Neural progenitor cell (in vitro differentiated cells): ENCODE results near the gene DDX10. TPM values are rescaled to one million over a fixed set of nuclear protein-coding genes. Genes with fewer than 3 reads are reported as not detected.
"Not testable (repeated sequence)": the region's sequence is repeated elsewhere in the genome, so short reads cannot be mapped to it uniquely, and the experiment has no call there.

Source experiments
- DNase-seq: peaks from one replicate; pipeline ENCODE4 v3.0.0-alpha.2; 2016; ENCODE audit warnings: low spot score
- H2AFZ ChIP-seq: fragments of 200-600 bp; sonication (generic); replicated peaks from 2 replicates; pipeline ENCODE4 v1.6.1; 2016; ENCODE audit warnings: antibody characterized with exemption
- H3F3A ChIP-seq: fragments of 200-600 bp; sonication (generic); 2 replicates; pipeline ENCODE4 v1.6.1; 2016; ENCODE audit warnings: antibody characterized with exemption, low read depth
- H3K27ac ChIP-seq: fragments of 200-600 bp; sonication (generic); 2 replicates; pipeline ENCODE4 v1.5.1; 2016; ENCODE audit warnings: mild to moderate bottlenecking
- H3K27me3 ChIP-seq: fragments of 200-600 bp; sonication (generic); 2 replicates; pipeline ENCODE4 v1.6.1; 2016; ENCODE audit warnings: mild to moderate bottlenecking, moderate library complexity
- H3K36me3 ChIP-seq: fragments of 200-600 bp; sonication (generic); 2 replicates; pipeline ENCODE4 v1.5.1; 2016
- H3K4me1 ChIP-seq: fragments of 200-600 bp; sonication (generic); 2 replicates; pipeline ENCODE4 v1.6.1; 2016; ENCODE audit warnings: mixed run types
- H3K4me2 ChIP-seq: fragments of 200-600 bp; sonication (generic); 2 replicates; pipeline ENCODE4 v1.6.1; 2016
- H3K4me3 ChIP-seq: fragments of 200-600 bp; sonication (generic); 2 replicates; pipeline ENCODE4 v1.5.1; 2016
- H3K79me2 ChIP-seq: fragments of 200-600 bp; sonication (generic); 2 replicates; pipeline ENCODE4 v1.6.1; 2016; ENCODE audit warnings: low read depth
- H3K9ac ChIP-seq: fragments of 200-600 bp; sonication (generic); 2 replicates; pipeline ENCODE4 v1.6.1; 2016
- H3K9me3 ChIP-seq: fragments of 200-600 bp; sonication (generic); 2 replicates; pipeline ENCODE4 v1.5.1; 2016; ENCODE audit warnings: low read depth
- H4K20me1 ChIP-seq: fragments of 200-600 bp; sonication (generic); 2 replicates; pipeline ENCODE4 v1.6.1; 2016; ENCODE audit warnings: low read depth
- H3K27ac Mint-ChIP-seq: 3 replicates; pipeline ENCODE4 v1.8.0; 2021; ENCODE audit warnings: mixed read lengths
- H3K27me3 Mint-ChIP-seq: 2 replicates; pipeline ENCODE4 v1.8.0; 2022; ENCODE audit warnings: low read depth, mild to moderate bottlenecking, inconsistent platforms, moderate library complexity, mixed read lengths; ENCODE audit not compliant: insufficient read depth
- H3K36me3 Mint-ChIP-seq: 3 replicates; pipeline ENCODE4 v1.8.0; 2021; ENCODE audit warnings: mixed read lengths
- H3K4me1 Mint-ChIP-seq: 3 replicates; pipeline ENCODE4 v1.8.0; 2021; ENCODE audit warnings: mixed read lengths
- H3K4me3 Mint-ChIP-seq: 3 replicates; pipeline ENCODE4 v1.8.0; 2021; ENCODE audit warnings: mild to moderate bottlenecking, moderate library complexity, mixed read lengths
- H3K9me3 Mint-ChIP-seq: 3 replicates; pipeline ENCODE4 v1.8.0; 2020; ENCODE audit warnings: mixed read lengths
- EZH2 ChIP-seq: fragments of 200-600 bp; sonication (generic); IDR thresholded peaks from 2 replicates; pipeline ENCODE4 v1.6.1; 2017; ENCODE audit warnings: antibody characterized with exemption, mild to moderate bottlenecking, moderate library complexity
- EZH2phosphoT487 ChIP-seq: fragments of 200-600 bp; sonication (generic); IDR thresholded peaks from 2 replicates; pipeline ENCODE4 v1.6.1; 2017; ENCODE audit warnings: antibody characterized with exemption
- total RNA-seq: library from RNA; depleted of rRNA; stranded (reverse); fragments of >200 nt; gene quantifications from 2 replicates; pipeline ENCODE4 v1.2.3, GENCODE V29; 2015; ENCODE audit warnings: low replicate concordance
- TF ChIP-seq, protein P1 (sequence below): fragments of 200-600 bp; sonication (generic); IDR thresholded peaks from 2 replicates; pipeline ENCODE4 v1.5.1; 2017; ENCODE audit warnings: antibody characterized with exemption, mild to moderate bottlenecking

DDX10 gene
- total RNA-seq, 1 donor from 2014 or later, result 34.1 TPM

DNA sequence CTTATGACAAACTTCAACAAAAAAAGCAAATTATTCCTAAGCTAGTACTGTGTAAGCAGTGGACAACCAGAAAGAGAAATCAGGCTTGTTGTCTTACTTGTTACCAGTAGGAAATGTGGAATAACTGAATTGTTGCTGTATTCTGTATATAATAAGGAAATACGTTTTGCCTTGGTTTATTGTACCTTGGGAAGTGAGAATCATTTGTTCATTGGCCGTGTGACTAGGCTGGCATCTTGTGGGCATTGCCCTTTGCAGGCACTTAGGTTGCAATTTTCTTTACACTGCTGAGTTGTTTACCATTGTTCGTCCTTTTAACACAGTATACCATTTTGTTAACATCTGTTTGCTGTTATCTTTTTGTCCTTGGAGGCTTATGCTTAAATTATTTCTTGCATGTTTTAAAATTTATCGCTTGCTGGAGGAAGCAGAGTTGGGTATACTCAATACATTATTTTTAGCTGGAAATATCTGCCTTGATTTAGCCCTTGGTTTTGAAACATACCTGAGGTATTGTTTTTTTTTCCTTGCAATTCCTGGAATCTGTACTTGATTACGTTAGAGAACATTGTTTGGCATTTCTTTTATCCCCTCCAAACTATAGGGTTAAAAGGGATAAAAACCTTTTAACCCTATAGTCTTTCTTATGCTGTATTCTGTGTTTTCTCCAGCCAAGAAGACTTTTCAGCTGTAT, 109.3 kb downstream of the DDX10 start:
- Histone ChIP-seq H3K4me2 (no peak overlapping the region), H3K4me1 (no peaks in the 10 kb centered on the region), H3K4me3 (no peak overlapping the region), H4K20me1 (no peaks in the 10 kb centered on the region), H3K36me3 (no peaks in the 10 kb centered on the region), H3K27ac (no peak overlapping the region), H3K79me2 (peaks cover 12% of the 10 kb centered on the region), H3K27me3 (no peaks in the 10 kb centered on the region), H3K9ac (no peak overlapping the region), H3K9me3 (no peaks in the 10 kb centered on the region), H2AFZ (no peak overlapping the region), H3F3A (no peaks in the 10 kb centered on the region)
- no peak overlapping the region for H3K27ac Mint-ChIP-seq
- no peak overlapping the region for H3K4me3 Mint-ChIP-seq
- no peak for DNase-seq
- peaks cover 13% of the 10 kb centered on the region for H3K36me3 Mint-ChIP-seq
- TF ChIP-seq, protein P1, sequence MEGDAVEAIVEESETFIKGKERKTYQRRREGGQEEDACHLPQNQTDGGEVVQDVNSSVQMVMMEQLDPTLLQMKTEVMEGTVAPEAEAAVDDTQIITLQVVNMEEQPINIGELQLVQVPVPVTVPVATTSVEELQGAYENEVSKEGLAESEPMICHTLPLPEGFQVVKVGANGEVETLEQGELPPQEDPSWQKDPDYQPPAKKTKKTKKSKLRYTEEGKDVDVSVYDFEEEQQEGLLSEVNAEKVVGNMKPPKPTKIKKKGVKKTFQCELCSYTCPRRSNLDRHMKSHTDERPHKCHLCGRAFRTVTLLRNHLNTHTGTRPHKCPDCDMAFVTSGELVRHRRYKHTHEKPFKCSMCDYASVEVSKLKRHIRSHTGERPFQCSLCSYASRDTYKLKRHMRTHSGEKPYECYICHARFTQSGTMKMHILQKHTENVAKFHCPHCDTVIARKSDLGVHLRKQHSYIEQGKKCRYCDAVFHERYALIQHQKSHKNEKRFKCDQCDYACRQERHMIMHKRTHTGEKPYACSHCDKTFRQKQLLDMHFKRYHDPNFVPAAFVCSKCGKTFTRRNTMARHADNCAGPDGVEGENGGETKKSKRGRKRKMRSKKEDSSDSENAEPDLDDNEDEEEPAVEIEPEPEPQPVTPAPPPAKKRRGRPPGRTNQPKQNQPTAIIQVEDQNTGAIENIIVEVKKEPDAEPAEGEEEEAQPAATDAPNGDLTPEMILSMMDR, result no peak
- TF ChIP-seq EZH2phosphoT487 (no peak), EZH2 (no peak)
- no peaks in the 10 kb centered on the region for H3K27me3 Mint-ChIP-seq
- H3K4me1 Mint-ChIP-seq, result no peaks in the 10 kb centered on the region
- H3K9me3 Mint-ChIP-seq, result peaks cover 10% of the 10 kb centered on the region

GRCh38 chr11:108775324-108775723, 110.5 kb downstream of the DDX10 start:
- no peak overlapping the region for H3K27ac Mint-ChIP-seq
- no peaks in the 10 kb centered on the region for H3K4me1 Mint-ChIP-seq
- H3K27me3 Mint-ChIP-seq, result no peaks in the 10 kb centered on the region
- H3K36me3 Mint-ChIP-seq, result peaks cover 13% of the 10 kb centered on the region
- H4K20me1 ChIP-seq, result no peaks in the 10 kb centered on the region
- TF ChIP-seq EZH2, result no peak
- TF ChIP-seq, protein P1, result no peak
- H3K9me3 Mint-ChIP-seq, result peaks cover 12% of the 10 kb centered on the region
- H3K9ac ChIP-seq, result no peak overlapping the region
- H3K27ac ChIP-seq, result no peak overlapping the region
- H3F3A ChIP-seq, result no peaks in the 10 kb centered on the region
- no peaks in the 10 kb centered on the region for H3K9me3 ChIP-seq
- no peak overlapping the region for H3K4me3 Mint-ChIP-seq
- no peak overlapping the region for H3K4me3 ChIP-seq
- H3K4me1 ChIP-seq, result no peaks in the 10 kb centered on the region
- H3K36me3 ChIP-seq, result no peaks in the 10 kb centered on the region
- no peak for DNase-seq
- H3K79me2 ChIP-seq, result peaks cover 12% of the 10 kb centered on the region
- H3K4me2 ChIP-seq, result no peak overlapping the region
- H2AFZ ChIP-seq, result no peak overlapping the region
- H3K27me3 ChIP-seq, result no peaks in the 10 kb centered on the region

GRCh38 chr11:108779147-108779546, 114.3 kb downstream of the DDX10 start:
- H3K9me3 Mint-ChIP-seq, H3K36me3 ChIP-seq, DNase-seq, H3K9me3 ChIP-seq, H3K36me3 Mint-ChIP-seq, H3F3A ChIP-seq, H3K27me3 Mint-ChIP-seq, H3K9ac ChIP-seq, H2AFZ ChIP-seq, H3K27ac Mint-ChIP-seq, H3K4me1 ChIP-seq, H3K4me2 ChIP-seq, H3K4me1 Mint-ChIP-seq, H3K4me3 Mint-ChIP-seq, H3K79me2 ChIP-seq, H3K27me3 ChIP-seq, H3K4me3 ChIP-seq, H4K20me1 ChIP-seq, H3K27ac ChIP-seq: not testable (repeated sequence)

GRCh38 chr11:108780119-108780518, 115.2 kb downstream of the DDX10 start:
- H3K4me3 ChIP-seq, result no peak overlapping the region
- Mint-ChIP-seq H3K4me3 (no peak overlapping the region), H3K9me3 (peaks cover 16% of the 10 kb centered on the region), H3K36me3 (peaks cover 13% of the 10 kb centered on the region), H3K27ac (no peak overlapping the region), H3K4me1 (no peaks in the 10 kb centered on the region), H3K27me3 (no peaks in the 10 kb centered on the region)
- DNase-seq, result no peak
- H3K27me3 ChIP-seq, result no peaks in the 10 kb centered on the region
- H4K20me1 ChIP-seq, result no peaks in the 10 kb centered on the region
- H3K9ac ChIP-seq, result no peak overlapping the region
- peaks cover 11% of the 10 kb centered on the region for H3K79me2 ChIP-seq
- H3K36me3 ChIP-seq, result no peaks in the 10 kb centered on the region
- no peaks in the 10 kb centered on the region for H3K4me1 ChIP-seq
- H3K4me2 ChIP-seq, result no peak overlapping the region
- H2AFZ ChIP-seq, result no peak overlapping the region
- H3K27ac ChIP-seq, result no peak overlapping the region
- no peaks in the 10 kb centered on the region for H3K9me3 ChIP-seq
- H3F3A ChIP-seq, result no peaks in the 10 kb centered on the region
- TF ChIP-seq, protein P1, result no peak
- TF ChIP-seq EZH2phosphoT487 (no peak), EZH2 (no peak)
